ENCODE data around the gene CENPO. TPM values are rescaled to one million over a fixed set of nuclear protein-coding genes. Genes with fewer than 3 reads are reported as not detected.

The CENPO gene
- polyA plus RNA-seq, 3 donors: 1.6 to 2.6 (median 2.3) TPM

- no peaks in the 10 kb centered on the region for H3K79me2 ChIP-seq (ENCODE audit: insufficient read depth, low read length)
- 100% methylated on average over 2 of the region's 3 CpGs for WGBS (ENCODE audit: insufficient coverage)
These were observed 70.4 kb downstream of the CENPO start for GRCh38 chr2:24863641-24864040.

GRCh38 chr2:24866946-24867345 is 73.7 kb downstream of the CENPO start:
- Histone ChIP-seq H3K79me2 (ENCODE audit: insufficient read depth, low read length) (no peaks in the 10 kb centered on the region), H4K20me1 (ENCODE audit: insufficient read depth, low read length) (no peaks in the 10 kb centered on the region), H3K4me3 (replicated peaks in 1 of 3; ENCODE audit: low read depth in 2 of 3, low read length in 3 of 3) (no peak overlapping the region), H2AFZ (ENCODE audit: insufficient read depth, low read depth, low read length, poor library complexity, severe bottlenecking) (no peak overlapping the region), H3K4me2 (replicated peaks; ENCODE audit: extremely low read depth, low read length, poor library complexity, severe bottlenecking) (no peak overlapping the region), H3K9me3 (replicated peaks in 1 of 2; ENCODE audit: control insufficient read depth in 1 of 2, insufficient read depth in 1 of 2, low read length in 2 of 2) (no peaks in the 10 kb centered on the region), H3K27me3 (ENCODE audit: control insufficient read depth in 2 of 2, insufficient read depth in 2 of 2, low read length in 2 of 2) (no peaks in the 10 kb centered on the region), H3K27ac (ENCODE audit: low read depth in 1 of 2, low read length in 2 of 2) (no peak overlapping the region), H3K36me3 (replicated peaks in 1 of 2; ENCODE audit: control insufficient read depth in 1 of 2, insufficient read depth in 2 of 2, low read length in 2 of 2) (peaks cover 0 to 2% of the 10 kb centered on the region in 2 donors), H3K4me1 (ENCODE audit: control insufficient read depth in 1 of 2, insufficient read depth in 2 of 2, low read length in 2 of 2) (peaks cover 0 to under 1% of the 10 kb centered on the region in 2 donors), H3K9ac (ENCODE audit: insufficient read depth, low read length, poor library complexity, severe bottlenecking) (no peak overlapping the region)
- TF ChIP-seq CTCF (IDR thresholded peaks at IDR 0.05): no peak
- Mint-ChIP-seq H3K4me3 (no peak overlapping the region), H3K36me3 (peaks cover 20 to 32% of the 10 kb centered on the region in 2 donors), H3K27me3 (ENCODE audit: low read depth in 3 of 3) (no peaks in the 10 kb centered on the region), H3K4me1 (peaks cover 5% of the 10 kb centered on the region), H3K9me3 (no peaks in the 10 kb centered on the region), H3K27ac (no peak overlapping the region)
- no peak for DNase-seq
- 100% methylated on average over 2 of the region's 6 CpGs for WGBS (ENCODE audit: insufficient coverage)
- intact Hi-C loops (cut with micrococcal nuclease): no loop called here

More at GRCh38 chr2:24863641-24864040, 70.4 kb downstream of the CENPO start:
- Mint-ChIP-seq H3K4me1 (no peaks in the 10 kb centered on the region), H3K27ac (no peak overlapping the region), H3K27me3 (ENCODE audit: low read depth in 3 of 3) (peaks cover 0 to 2% (median 0%) of the 10 kb centered on the region in 3 donors), H3K36me3 (peaks cover 20 to 21% of the 10 kb centered on the region in 2 donors), H3K4me3 (no peak overlapping the region), H3K9me3 (no peaks in the 10 kb centered on the region)
- no peak overlapping the region for H3K9ac ChIP-seq (ENCODE audit: insufficient read depth, low read length, poor library complexity, severe bottlenecking)
- H4K20me1 ChIP-seq (ENCODE audit: insufficient read depth, low read length): no peaks in the 10 kb centered on the region
- no peak overlapping the region for H3K4me2 ChIP-seq (replicated peaks; ENCODE audit: extremely low read depth, low read length, poor library complexity, severe bottlenecking)
- no peaks in the 10 kb centered on the region for H3K27me3 ChIP-seq (ENCODE audit: control insufficient read depth in 2 of 2, insufficient read depth in 2 of 2, low read length in 2 of 2)
- no peak for TF ChIP-seq CTCF (IDR thresholded peaks at IDR 0.05)
- no peak overlapping the region for H3K27ac ChIP-seq (ENCODE audit: low read depth in 1 of 2, low read length in 2 of 2)
- DNase-seq: no peak
- H3K4me3 ChIP-seq (replicated peaks in 1 of 3; ENCODE audit: low read depth in 2 of 3, low read length in 3 of 3): no peak overlapping the region
- H3K9me3 ChIP-seq (replicated peaks in 1 of 2; ENCODE audit: control insufficient read depth in 1 of 2, insufficient read depth in 1 of 2, low read length in 2 of 2): no peaks in the 10 kb centered on the region
- H3K4me1 ChIP-seq (ENCODE audit: control insufficient read depth in 1 of 2, insufficient read depth in 2 of 2, low read length in 2 of 2): no peaks in the 10 kb centered on the region
- H3K36me3 ChIP-seq (replicated peaks in 1 of 2; ENCODE audit: control insufficient read depth in 1 of 2, insufficient read depth in 2 of 2, low read length in 2 of 2): no peaks in the 10 kb centered on the region
- H2AFZ ChIP-seq (ENCODE audit: insufficient read depth, low read depth, low read length, poor library complexity, severe bottlenecking): no peak overlapping the region
- intact Hi-C loops (cut with micrococcal nuclease): no loop called here
